Activated CD8-positive, alpha-beta T cell treated with anti-CD3 and anti-CD28 coated beads for 36 hours (primary cell): ENCODE data around the gene PRDM2. TPM values are rescaled to one million over a fixed set of nuclear protein-coding genes. Genes with fewer than 3 reads are reported as not detected.

ENCODE experiments used
- ATAC-seq: fragments of 200-7000 bp; cut with Tn5 transposase; one replicate; pipeline ENCODE4 v1.10.0; 2021; ENCODE audit warnings: mild to moderate bottlenecking, moderate library complexity
- CTCF ChIA-PET: fragments of 350-600 bp; sonication (Branson Sonifier 250); formaldehyde crosslinking; loops from one replicate; lab custom pipeline; 2021; ENCODE audit warnings: antibody characterized with exemption; lab: Charles Lee
- POLR2A ChIA-PET: fragments of 350-600 bp; sonication (Branson Sonifier 250); formaldehyde crosslinking; loops from one replicate; lab custom pipeline; 2021; ENCODE audit warnings: antibody characterized with exemption; lab: Charles Lee
- DNase-seq: peaks from one replicate; pipeline ENCODE4 v3.0.0-alpha.2; 2020
- H3K27ac Mint-ChIP-seq: one replicate; pipeline ENCODE4 v1.8.0; 2021; ENCODE audit warnings: mild to moderate bottlenecking, mixed read lengths
- H3K27me3 Mint-ChIP-seq: one replicate; pipeline ENCODE4 v1.8.0; 2021; ENCODE audit warnings: mixed read lengths
- H3K36me3 Mint-ChIP-seq: one replicate; pipeline ENCODE4 v1.8.0; 2021; ENCODE audit warnings: low read depth, mixed read lengths
- H3K4me1 Mint-ChIP-seq: one replicate; pipeline ENCODE4 v1.8.0; 2021; ENCODE audit warnings: low read depth, mixed read lengths
- H3K4me3 Mint-ChIP-seq: one replicate; pipeline ENCODE4 v1.8.0; 2021; ENCODE audit warnings: mild to moderate bottlenecking, moderate library complexity, mixed read lengths
- H3K9me3 Mint-ChIP-seq: one replicate; pipeline ENCODE4 v1.8.0; 2021; ENCODE audit warnings: mixed read lengths
- CTCF ChIP-seq: fragments of 200-600 bp; IDR thresholded peaks from one replicate; pipeline ENCODE4 v1.8.0; 2022; ENCODE audit warnings: antibody characterized with exemption, mild to moderate bottlenecking
- intact Hi-C: fragments of 100-400 bp; cut with micrococcal nuclease; formaldehyde crosslinking; loops from one replicate; pipeline ENCODE4 v1.10.0; 2022
- total RNA-seq, 2 experiments: library from RNA; stranded (reverse); gene quantifications; one replicate each; pipeline ENCODE4 v1.2.3, GENCODE V29; 2021

PRDM2 gene
- total RNA-seq, 2 experiments from 2014 or later = 41.2 to 43.6 TPM

- intact Hi-C loops = no loop called here
- Mint-ChIP-seq H3K9me3 (no peaks in the 10 kb centered on the region), H3K36me3 (peaks cover 27% of the 10 kb centered on the region), H3K4me1 (peaks cover 68% of the 10 kb centered on the region), H3K4me3 (no peak overlapping the region), H3K27me3 (no peaks in the 10 kb centered on the region), H3K27ac (peak overlapping the region; percentile 68)
- TF ChIP-seq CTCF = no peak
- ChIA-PET CTCF (interaction anchor here (0.6 to 0.9 kb wide), 2 partner anchors 26 to 31 kb away, joined by 3 read pairs; no protein-coding TSS in a partner anchor), POLR2A (no interaction called here)
- ATAC-seq (peak; percentile 63), DNase-seq (no peak)
These were observed 66.9 kb downstream of the PRDM2 start for GRCh38 chr1:13766592-13767564.

GRCh38 chr1:13769212-13769611, 69.2 kb downstream of the PRDM2 start:
- Mint-ChIP-seq H3K9me3 (no peaks in the 10 kb centered on the region), H3K36me3 (peaks cover 31% of the 10 kb centered on the region), H3K4me1 (peaks cover 54% of the 10 kb centered on the region), H3K4me3 (no peak overlapping the region), H3K27me3 (no peaks in the 10 kb centered on the region), H3K27ac (no peak overlapping the region)
- intact Hi-C loops = no loop called here
- DNase-seq (no peak), ATAC-seq (no peak)
- TF ChIP-seq CTCF = no peak
- POLR2A ChIA-PET = no interaction called here
- CTCF ChIA-PET = no interaction called here

- intact Hi-C loops = no loop called here
- H3K9me3 Mint-ChIP-seq = no peaks in the 10 kb centered on the region
- ChIA-PET CTCF (no interaction called here), POLR2A (no interaction called here)
- no peak overlapping the region for H3K27ac Mint-ChIP-seq
- no peak for DNase-seq
- H3K4me3 Mint-ChIP-seq = no peak overlapping the region
- H3K36me3 Mint-ChIP-seq = peaks cover 31% of the 10 kb centered on the region
- TF ChIP-seq CTCF = no peak
- H3K4me1 Mint-ChIP-seq = peaks cover 50% of the 10 kb centered on the region
- no peak for ATAC-seq
- H3K27me3 Mint-ChIP-seq = no peaks in the 10 kb centered on the region
These were observed 69.8 kb downstream of the PRDM2 start for GRCh38 chr1:13769830-13770229.

- intact Hi-C loops = no loop called here
- no peaks in the 10 kb centered on the region for H3K27me3 Mint-ChIP-seq
- H3K4me3 Mint-ChIP-seq = no peak overlapping the region
- no peaks in the 10 kb centered on the region for H3K9me3 Mint-ChIP-seq
- ChIA-PET POLR2A (no interaction called here), CTCF (no interaction called here)
- TF ChIP-seq CTCF = no peak
- ATAC-seq = no peak
- H3K27ac Mint-ChIP-seq = peak overlapping the region; percentile 32
- peaks cover 28% of the 10 kb centered on the region for H3K36me3 Mint-ChIP-seq
- peaks cover 44% of the 10 kb centered on the region for H3K4me1 Mint-ChIP-seq
- DNase-seq = no peak
These were observed 70.8 kb downstream of the PRDM2 start for GRCh38 chr1:13770743-13771142.

GRCh38 chr1:13771745-13772144, 71.8 kb downstream of the PRDM2 start:
- Mint-ChIP-seq H3K4me1 (peaks cover 35% of the 10 kb centered on the region), H3K36me3 (peaks cover 24% of the 10 kb centered on the region), H3K9me3 (no peaks in the 10 kb centered on the region), H3K4me3 (no peak overlapping the region), H3K27ac (peak overlapping the region; percentile 0), H3K27me3 (no peaks in the 10 kb centered on the region)
- no peak for TF ChIP-seq CTCF
- DNase-seq (no peak), ATAC-seq (no peak)
- POLR2A ChIA-PET = interaction anchor here (0.6 kb wide), 1 partner anchor 11 kb away, joined by 6 read pairs; no protein-coding TSS in a partner anchor
- intact Hi-C loops = no loop called here
- CTCF ChIA-PET = interaction anchor here (0.7 to 1.6 kb wide), 4 partner anchors 10 to 109 kb away, joined by 3 to 4 read pairs (median 4); no protein-coding TSS in a partner anchor
